ENCODE measurements around the gene CBX1. TPM values are rescaled to one million over a fixed set of nuclear protein-coding genes. Genes with fewer than 3 reads are reported as not detected.

The CBX1 gene
- total and polyA plus RNA-seq, 2 of the 13 experiments (the other 11 are each of a cell fraction or from before 2014, with no cell fraction given), result 17.8 to 108 TPM

GRCh38 chr17:48025040-48025903 lies 76.0 kb downstream of the CBX1 start (continued):
- TF ChIP-seq CENPBD1 (CRISPR knock-in tag; IDR thresholded peaks at IDR 0.05; ENCODE audit: borderline replicate concordance, low read depth) (no peak), RNF2 (conservative IDR thresholded peaks at IDR 0.05; ENCODE audit: low read depth) (no peak), NFYC (CRISPR knock-in tag; IDR thresholded peaks at IDR 0.05) (peak; percentile 63), GTF2F1 (IDR thresholded peaks at IDR 0.05; ENCODE audit: low read length) (no peak), ZNF546 (CRISPR knock-in tag; conservative IDR thresholded peaks at IDR 0.05) (0 out of 2 replicates have a peak, but pooled peaks have one; percentile 20), ISL2 (CRISPR knock-in tag; IDR thresholded peaks at IDR 0.05) (no peak), TAF1 (CRISPR knock-in tag; IDR thresholded peaks at IDR 0.05) (peak; percentile 56), ZMYM3 (CRISPR knock-in tag; IDR thresholded peaks at IDR 0.05) (no peak), SETDB1 (CRISPR knock-in tag; IDR thresholded peaks at IDR 0.05; ENCODE audit: borderline replicate concordance) (no peak), TFE3 (CRISPR knock-in tag; IDR thresholded peaks at IDR 0.05) (0 out of 2 replicates have a peak, but pooled peaks have one; percentile 36), FOXM1 (CRISPR knock-in tag; IDR thresholded peaks at IDR 0.05) (no peak), ZNF709 (CRISPR knock-in tag; IDR thresholded peaks at IDR 0.05) (no peak), ZFP1 (CRISPR knock-in tag; IDR thresholded peaks at IDR 0.05) (no peak), KDM4B (CRISPR knock-in tag; IDR thresholded peaks at IDR 0.05) (peak; percentile 69), HOXA3 (CRISPR knock-in tag; IDR thresholded peaks at IDR 0.05) (0 out of 2 replicates have a peak, but pooled peaks have one; percentile 25), CERS6 (CRISPR knock-in tag; IDR thresholded peaks at IDR 0.05) (no peak), ZFP36L2 (CRISPR knock-in tag; IDR thresholded peaks at IDR 0.05) (no peak), SALL2 (CRISPR knock-in tag; IDR thresholded peaks at IDR 0.05) (peak; percentile 82), SP4 (CRISPR knock-in tag; IDR thresholded peaks at IDR 0.05) (peak; percentile 94), NFRKB (IDR thresholded peaks at IDR 0.05) (no peak), ONECUT2 (CRISPR knock-in tag; IDR thresholded peaks at IDR 0.05) (peak; percentile 28; the same call in 1 of the 2 replicates), ZNF746 (CRISPR knock-in tag; IDR thresholded peaks at IDR 0.05) (no peak), ELF4 (CRISPR knock-in tag; IDR thresholded peaks at IDR 0.05; ENCODE audit: borderline replicate concordance) (no peak), IRF9 (CRISPR knock-in tag; IDR thresholded peaks at IDR 0.05; ENCODE audit: borderline replicate concordance) (no peak)
- TF ChIP-seq, protein P1, sequence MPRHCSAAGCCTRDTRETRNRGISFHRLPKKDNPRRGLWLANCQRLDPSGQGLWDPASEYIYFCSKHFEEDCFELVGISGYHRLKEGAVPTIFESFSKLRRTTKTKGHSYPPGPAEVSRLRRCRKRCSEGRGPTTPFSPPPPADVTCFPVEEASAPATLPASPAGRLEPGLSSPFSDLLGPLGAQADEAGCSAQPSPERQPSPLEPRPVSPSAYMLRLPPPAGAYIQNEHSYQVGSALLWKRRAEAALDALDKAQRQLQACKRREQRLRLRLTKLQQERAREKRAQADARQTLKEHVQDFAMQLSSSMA (CRISPR knock-in tag; IDR thresholded peaks at IDR 0.05), result no peak
- TF ChIP-seq, protein P2, sequence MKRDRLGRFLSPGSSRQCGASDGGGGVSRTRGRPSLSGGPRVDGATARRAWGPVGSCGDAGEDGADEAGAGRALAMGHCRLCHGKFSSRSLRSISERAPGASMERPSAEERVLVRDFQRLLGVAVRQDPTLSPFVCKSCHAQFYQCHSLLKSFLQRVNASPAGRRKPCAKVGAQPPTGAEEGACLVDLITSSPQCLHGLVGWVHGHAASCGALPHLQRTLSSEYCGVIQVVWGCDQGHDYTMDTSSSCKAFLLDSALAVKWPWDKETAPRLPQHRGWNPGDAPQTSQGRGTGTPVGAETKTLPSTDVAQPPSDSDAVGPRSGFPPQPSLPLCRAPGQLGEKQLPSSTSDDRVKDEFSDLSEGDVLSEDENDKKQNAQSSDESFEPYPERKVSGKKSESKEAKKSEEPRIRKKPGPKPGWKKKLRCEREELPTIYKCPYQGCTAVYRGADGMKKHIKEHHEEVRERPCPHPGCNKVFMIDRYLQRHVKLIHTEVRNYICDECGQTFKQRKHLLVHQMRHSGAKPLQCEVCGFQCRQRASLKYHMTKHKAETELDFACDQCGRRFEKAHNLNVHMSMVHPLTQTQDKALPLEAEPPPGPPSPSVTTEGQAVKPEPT (CRISPR knock-in tag; IDR thresholded peaks at IDR 0.05; ENCODE audit: low read depth), result no peak
